ENCODE measurements around the gene DSC2. TPM values are rescaled to one million over a fixed set of nuclear protein-coding genes. Genes with fewer than 3 reads are reported as not detected.

DSC2 gene
- total RNA-seq, 1 donor from 2014 or later = 16.0 TPM

Other genes starting within 250 kb of the DSC2 start
- 1.2 and 1.8 TPM in 2 replicates for gene DSC3, start 59.7 kb downstream of the DSC2 start, total RNA-seq (ENCODE audit: low replicate concordance)
- gene DSC1, start 60.4 kb upstream of the DSC2 start, total RNA-seq (ENCODE audit: low replicate concordance) = not detected in 2 replicates
- gene DSG1, start 215.7 kb upstream of the DSC2 start, total RNA-seq (ENCODE audit: low replicate concordance) = not detected in 2 replicates